Measurements from ENCODE around the gene NT5DC2. TPM values are rescaled to one million over a fixed set of nuclear protein-coding genes. Genes with fewer than 3 reads are reported as not detected.

Gene NT5DC2
- total RNA-seq, 3 donors from 2014 or later (not counting 1 experiment from before 2014, with no cell fraction given), result 2.2 to 10.7 (median 2.2) TPM

GRCh38 chr3:52503788-52504424, 29.8 kb downstream of the NT5DC2 start:
- H3K4me3 Mint-ChIP-seq, result no peak overlapping the region
- Histone ChIP-seq H3K27me3 (ENCODE audit: control insufficient read depth, insufficient read depth, low read length) (no peaks in the 10 kb centered on the region), H3K4me1 (ENCODE audit: control insufficient read depth, insufficient read depth, low read length) (peaks cover 11% of the 10 kb centered on the region), H3K9me3 (ENCODE audit: control insufficient read depth, insufficient read depth, low read length) (no peaks in the 10 kb centered on the region), H3K27ac (ENCODE audit: low read length) (no peak overlapping the region), H3K36me3 (ENCODE audit: control insufficient read depth, insufficient read depth, low read length) (no peaks in the 10 kb centered on the region), H3K4me3 (ENCODE audit: low read length) (no peak overlapping the region)
- no peaks in the 10 kb centered on the region for H3K27me3 Mint-ChIP-seq (ENCODE audit: low read depth in 2 of 2)
- ATAC-seq (no peak), DNase-seq (no peak)
- intact Hi-C loops (cut with micrococcal nuclease), result no loop called here
- no peaks in the 10 kb centered on the region for H3K36me3 Mint-ChIP-seq
- 89% methylated on average over 23 of the region's 23 CpGs for WGBS (ENCODE audit: insufficient coverage)
- TF ChIP-seq, protein P1, sequence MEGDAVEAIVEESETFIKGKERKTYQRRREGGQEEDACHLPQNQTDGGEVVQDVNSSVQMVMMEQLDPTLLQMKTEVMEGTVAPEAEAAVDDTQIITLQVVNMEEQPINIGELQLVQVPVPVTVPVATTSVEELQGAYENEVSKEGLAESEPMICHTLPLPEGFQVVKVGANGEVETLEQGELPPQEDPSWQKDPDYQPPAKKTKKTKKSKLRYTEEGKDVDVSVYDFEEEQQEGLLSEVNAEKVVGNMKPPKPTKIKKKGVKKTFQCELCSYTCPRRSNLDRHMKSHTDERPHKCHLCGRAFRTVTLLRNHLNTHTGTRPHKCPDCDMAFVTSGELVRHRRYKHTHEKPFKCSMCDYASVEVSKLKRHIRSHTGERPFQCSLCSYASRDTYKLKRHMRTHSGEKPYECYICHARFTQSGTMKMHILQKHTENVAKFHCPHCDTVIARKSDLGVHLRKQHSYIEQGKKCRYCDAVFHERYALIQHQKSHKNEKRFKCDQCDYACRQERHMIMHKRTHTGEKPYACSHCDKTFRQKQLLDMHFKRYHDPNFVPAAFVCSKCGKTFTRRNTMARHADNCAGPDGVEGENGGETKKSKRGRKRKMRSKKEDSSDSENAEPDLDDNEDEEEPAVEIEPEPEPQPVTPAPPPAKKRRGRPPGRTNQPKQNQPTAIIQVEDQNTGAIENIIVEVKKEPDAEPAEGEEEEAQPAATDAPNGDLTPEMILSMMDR (IDR thresholded peaks at IDR 0.05), result no peak
- H3K4me1 Mint-ChIP-seq, result peaks cover 0 to 2% of the 10 kb centered on the region in 2 donors
- no peaks in the 10 kb centered on the region for H3K9me3 Mint-ChIP-seq
- H3K27ac Mint-ChIP-seq, result no peak overlapping the region

GRCh38 chr3:52502808-52503350, 30.8 kb downstream of the NT5DC2 start:
- intact Hi-C loops (cut with micrococcal nuclease), result no loop called here
- Mint-ChIP-seq H3K4me3 (no peak overlapping the region), H3K27me3 (ENCODE audit: low read depth in 2 of 2) (no peaks in the 10 kb centered on the region), H3K36me3 (no peaks in the 10 kb centered on the region), H3K4me1 (peaks cover 0 to 8% of the 10 kb centered on the region in 2 donors), H3K27ac (no peak overlapping the region), H3K9me3 (no peaks in the 10 kb centered on the region)
- H3K36me3 ChIP-seq (ENCODE audit: control insufficient read depth, insufficient read depth, low read length), result no peaks in the 10 kb centered on the region
- WGBS (ENCODE audit: insufficient coverage), result 92% methylated on average over 11 of the region's 11 CpGs
- no peaks in the 10 kb centered on the region for H3K9me3 ChIP-seq (ENCODE audit: control insufficient read depth, insufficient read depth, low read length)
- peaks cover 21% of the 10 kb centered on the region for H3K4me1 ChIP-seq (ENCODE audit: control insufficient read depth, insufficient read depth, low read length)
- no peak for ATAC-seq
- no peak overlapping the region for H3K27ac ChIP-seq (ENCODE audit: low read length)
- DNase-seq, result no peak
- no peaks in the 10 kb centered on the region for H3K27me3 ChIP-seq (ENCODE audit: control insufficient read depth, insufficient read depth, low read length)
- H3K4me3 ChIP-seq (ENCODE audit: low read length), result no peak overlapping the region
- TF ChIP-seq, protein P1 (IDR thresholded peaks at IDR 0.05), result no peak

DNA sequence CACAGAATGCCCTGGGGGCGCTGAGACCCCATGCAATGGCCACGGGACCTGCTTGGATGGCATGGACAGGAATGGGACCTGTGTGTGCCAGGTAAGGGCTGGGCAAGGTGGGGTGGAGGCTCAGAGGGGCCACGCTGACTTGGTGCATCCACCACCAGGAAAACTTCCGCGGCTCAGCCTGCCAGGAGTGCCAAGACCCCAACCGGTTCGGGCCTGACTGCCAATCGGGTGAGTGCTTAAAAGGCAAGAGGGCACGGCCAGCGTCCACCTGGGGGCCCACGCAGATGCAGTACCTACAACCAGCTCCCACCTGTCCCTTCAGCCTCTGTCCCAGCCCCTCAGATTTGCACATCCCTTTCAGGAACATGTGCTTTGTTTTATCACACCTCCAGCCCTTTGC, 31.7 kb downstream of the NT5DC2 start:
- Histone ChIP-seq H3K9me3 (ENCODE audit: control insufficient read depth, insufficient read depth, low read length) (no peaks in the 10 kb centered on the region), H3K4me1 (ENCODE audit: control insufficient read depth, insufficient read depth, low read length) (peaks cover 24% of the 10 kb centered on the region), H3K36me3 (ENCODE audit: control insufficient read depth, insufficient read depth, low read length) (no peaks in the 10 kb centered on the region), H3K27ac (ENCODE audit: low read length) (no peak overlapping the region), H3K27me3 (ENCODE audit: control insufficient read depth, insufficient read depth, low read length) (no peaks in the 10 kb centered on the region), H3K4me3 (ENCODE audit: low read length) (no peak overlapping the region)
- intact Hi-C loops (cut with micrococcal nuclease), result no loop called here
- DNase-seq (no peak), ATAC-seq (no peak)
- no peaks in the 10 kb centered on the region for H3K9me3 Mint-ChIP-seq
- WGBS (ENCODE audit: insufficient coverage), result 90% methylated on average over 11 of the region's 11 CpGs
- no peak overlapping the region for H3K4me3 Mint-ChIP-seq
- no peak overlapping the region for H3K27ac Mint-ChIP-seq
- H3K4me1 Mint-ChIP-seq, result peaks cover 0 to 8% of the 10 kb centered on the region in 2 donors
- TF ChIP-seq, protein P1 (IDR thresholded peaks at IDR 0.05), result no peak
- no peaks in the 10 kb centered on the region for H3K27me3 Mint-ChIP-seq (ENCODE audit: low read depth in 2 of 2)
- no peaks in the 10 kb centered on the region for H3K36me3 Mint-ChIP-seq

DNA sequence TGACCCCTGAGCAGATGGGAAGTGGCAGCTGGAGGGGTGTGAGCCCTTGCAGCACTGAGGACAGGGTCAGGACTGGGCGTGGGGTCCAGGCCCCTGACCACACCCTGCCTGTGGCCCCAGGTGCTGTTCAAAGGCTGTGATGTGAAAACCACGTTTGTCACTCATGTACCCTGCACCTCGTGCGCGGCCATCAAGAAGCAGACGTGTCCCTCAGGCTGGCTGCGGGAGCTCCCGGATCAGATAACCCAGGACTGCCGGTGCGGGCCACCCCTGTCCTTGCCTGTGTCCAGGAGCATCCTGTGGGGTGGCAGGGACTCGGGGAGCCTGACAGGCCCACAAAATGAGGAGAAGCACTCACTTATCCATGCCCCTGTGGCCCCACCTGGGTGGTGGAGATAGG, 32.6 kb downstream of the NT5DC2 start:
- Histone ChIP-seq H3K36me3 (ENCODE audit: control insufficient read depth, insufficient read depth, low read length) (no peaks in the 10 kb centered on the region), H3K9me3 (ENCODE audit: control insufficient read depth, insufficient read depth, low read length) (no peaks in the 10 kb centered on the region), H3K4me3 (ENCODE audit: low read length) (no peak overlapping the region), H3K4me1 (ENCODE audit: control insufficient read depth, insufficient read depth, low read length) (peaks cover 28% of the 10 kb centered on the region), H3K27me3 (ENCODE audit: control insufficient read depth, insufficient read depth, low read length) (no peaks in the 10 kb centered on the region), H3K27ac (ENCODE audit: low read length) (no peak overlapping the region)
- H3K4me1 Mint-ChIP-seq, result peaks cover 0 to 8% of the 10 kb centered on the region in 2 donors
- H3K4me3 Mint-ChIP-seq, result no peak overlapping the region
- ATAC-seq (no peak), DNase-seq (no peak)
- H3K27ac Mint-ChIP-seq, result no peak overlapping the region
- no peaks in the 10 kb centered on the region for H3K9me3 Mint-ChIP-seq
- H3K27me3 Mint-ChIP-seq (ENCODE audit: low read depth in 2 of 2), result no peaks in the 10 kb centered on the region
- no peaks in the 10 kb centered on the region for H3K36me3 Mint-ChIP-seq
- TF ChIP-seq, protein P1 (IDR thresholded peaks at IDR 0.05), result no peak
- intact Hi-C loops (cut with micrococcal nuclease), result no loop called here
- 72% methylated on average over 11 of the region's 11 CpGs for WGBS (ENCODE audit: insufficient coverage)
